H1 (cell line): ENCODE measurements around the gene RALGAPA2. TPM values are rescaled to one million over a fixed set of nuclear protein-coding genes. Genes with fewer than 3 reads are reported as not detected.

Experiments
- CTCF ChIA-PET: fragments of 300-600 bp; sonication (Branson Sonifier 250); formaldehyde crosslinking; loops from one replicate; lab custom pipeline; 2021; ENCODE audit not compliant: partially characterized antibody; lab: Charles Lee
- POLR2A ChIA-PET: fragments of 300-600 bp; sonication (Branson Sonifier 250); formaldehyde crosslinking; loops from one replicate; lab custom pipeline; 2021; ENCODE audit warnings: inconsistent platforms; ENCODE audit not compliant: partially characterized antibody; lab: Charles Lee
- DNase-seq, 2 experiments: peaks; one replicate each; pipeline versions ENCODE4 v3.0.0 to v3.0.0-alpha.2; 2010 to 2022; ENCODE audit warnings: low spot score in 2 of 2, low read depth in 1 of 2, mixed read lengths in 1 of 2
- FAIRE-seq: peaks from 2 replicates; lab custom pipeline; 2011; peaks lifted over from hg19 to GRCh38; lab: Jason Lieb, UNC
- H2AFZ ChIP-seq: 2 replicates; pipeline ENCODE4 v1.8.1; 2012; ENCODE audit warnings: low read length, inconsistent platforms
- H2AK5ac ChIP-seq: 2 replicates; pipeline ENCODE4 v1.6.1; 2013; ENCODE audit warnings: low read depth, low read length
- H2BK120ac ChIP-seq: replicated peaks from 2 replicates; pipeline ENCODE3; 2013; ENCODE audit warnings: low read depth, low read length, inconsistent platforms
- H2BK12ac ChIP-seq: 2 replicates; pipeline ENCODE4 v1.6.1; 2013; ENCODE audit warnings: low read depth, low read length
- H2BK15ac ChIP-seq: 2 replicates; pipeline ENCODE4 v1.6.1; 2013; ENCODE audit warnings: low read length
- H2BK20ac ChIP-seq: 2 replicates; pipeline ENCODE4 v1.6.1; 2013; ENCODE audit warnings: low read length
- H2BK5ac ChIP-seq: 2 replicates; pipeline ENCODE4 v1.6.1; 2013; ENCODE audit warnings: low read depth, low read length
- H3K14ac ChIP-seq: 2 replicates; pipeline ENCODE4 v1.6.1; 2013; ENCODE audit warnings: inconsistent platforms; ENCODE audit not compliant: insufficient read length
- H3K18ac ChIP-seq: 2 replicates; pipeline ENCODE4 v1.6.1; 2013; ENCODE audit warnings: low read length; ENCODE audit errors: extremely low read depth
- H3K23ac ChIP-seq: 2 replicates; pipeline ENCODE4 v1.6.1; 2013; ENCODE audit warnings: inconsistent platforms; ENCODE audit not compliant: insufficient read length
- H3K23me2 ChIP-seq: 2 replicates; pipeline ENCODE4 v1.6.1; 2013; ENCODE audit warnings: low read depth, low read length
- H3K27ac ChIP-seq: 2 replicates; pipeline ENCODE4 v1.6.1; 2011; ENCODE audit warnings: low read depth, low read length, inconsistent platforms
- H3K27me3 ChIP-seq, 4 experiments: replicated peaks in 1 of 4; 1 replicate in 1 of 4; 2 replicates in 3 of 4; pipeline versions ENCODE4 v1.6.1 to v1.8.1; 2011 to 2013; ENCODE audit warnings: low read length in 3 of 4, mild to moderate bottlenecking in 3 of 4, inconsistent platforms in 2 of 4, mixed read lengths in 2 of 4, moderate library complexity in 1 of 4; ENCODE audit not compliant: control insufficient read depth in 3 of 4, insufficient read depth in 3 of 4; ENCODE audit errors: extremely low read depth in 1 of 4
- H3K36me3 ChIP-seq, 4 experiments: 2 replicates each; pipeline versions ENCODE4 v1.6.1 to v1.8.1; 2011 to 2013; ENCODE audit warnings: mild to moderate bottlenecking in 4 of 4, low read length in 3 of 4, moderate library complexity in 2 of 4, control low read depth in 1 of 4, inconsistent platforms in 1 of 4; ENCODE audit not compliant: insufficient read depth in 4 of 4, control insufficient read depth in 2 of 4
- H3K4ac ChIP-seq: replicated peaks from 2 replicates; pipeline ENCODE3; 2013; ENCODE audit warnings: low read length, low read depth, mixed read lengths, inconsistent platforms; ENCODE audit not compliant: insufficient read length
- H3K4me1 ChIP-seq, 4 experiments: replicated peaks in 1 of 4; 1 replicate in 1 of 4; 2 replicates in 3 of 4; pipeline versions ENCODE4 v1.6.1 to v1.8.1; 2011 to 2013; ENCODE audit warnings: low read length in 3 of 4, inconsistent platforms in 2 of 4, mixed read lengths in 1 of 4; ENCODE audit not compliant: insufficient read depth in 4 of 4, control insufficient read depth in 3 of 4
- H3K4me2 ChIP-seq, 2 experiments: 2 replicates each; pipeline versions ENCODE4 v1.6.1 to v1.8.1; 2011 to 2013; ENCODE audit warnings: low read depth in 2 of 2, low read length in 2 of 2, control low read depth in 1 of 2, inconsistent platforms in 1 of 2, mild to moderate bottlenecking in 1 of 2; ENCODE audit not compliant: insufficient read depth in 1 of 2
- H3K4me3 ChIP-seq, 4 experiments: fragments of 200-600, 300-600 bp in 1 of 4; sonication (generic), shearing (Covaris generic), sonication (Bioruptor Twin) in 1 of 4; 2 replicates each; pipeline versions ENCODE4 v1.5.1 to v1.8.1; 2011 to 2016; ENCODE audit warnings: low read length in 4 of 4, low read depth in 3 of 4, control low read depth in 2 of 4, inconsistent platforms in 2 of 4, mild to moderate bottlenecking in 2 of 4, mixed read lengths in 1 of 4, moderate library complexity in 1 of 4; ENCODE audit not compliant: insufficient read depth in 2 of 4; ENCODE audit errors: extremely low read depth in 1 of 4
- H3K56ac ChIP-seq: replicated peaks from 2 replicates; pipeline ENCODE3; 2013; ENCODE audit warnings: low read depth, mild to moderate bottlenecking, mixed read lengths, low read length, inconsistent platforms; ENCODE audit not compliant: insufficient read length
- H3K79me1 ChIP-seq: 2 replicates; pipeline ENCODE4 v1.6.1; 2013; ENCODE audit warnings: low read depth, low read length, control low read depth
- H3K79me2 ChIP-seq, 2 experiments: 2 replicates each; pipeline versions ENCODE4 v1.6.1 to v1.8.1; 2012 to 2013; ENCODE audit warnings: low read length in 2 of 2, mild to moderate bottlenecking in 2 of 2, inconsistent platforms in 1 of 2; ENCODE audit not compliant: insufficient read depth in 2 of 2, control insufficient read depth in 1 of 2
- H3K9ac ChIP-seq, 4 experiments: replicated peaks in 1 of 4; 1 replicate in 1 of 4; 2 replicates in 3 of 4; pipeline versions ENCODE4 v1.6.1 to v1.8.1; 2011 to 2013; ENCODE audit warnings: low read depth in 3 of 4, low read length in 3 of 4, control low read depth in 2 of 4, mild to moderate bottlenecking in 2 of 4, moderate library complexity in 2 of 4, inconsistent platforms in 1 of 4; ENCODE audit errors: extremely low read depth in 1 of 4
- H3K9me3 ChIP-seq, 2 experiments: 2 replicates each; pipeline versions ENCODE4 v1.6.1 to v1.8.1; 2012 to 2013; ENCODE audit warnings: mild to moderate bottlenecking in 2 of 2, moderate library complexity in 2 of 2, control low read depth in 1 of 2, inconsistent platforms in 1 of 2, low read depth in 1 of 2, low read length in 1 of 2, mixed read lengths in 1 of 2; ENCODE audit not compliant: insufficient read depth in 2 of 2
- H4K20me1 ChIP-seq, 2 experiments: replicated peaks in 1 of 2; 2 replicates each; pipeline versions ENCODE3 to v1.8.1; 2011 to 2013; ENCODE audit warnings: inconsistent platforms in 2 of 2, low read length in 2 of 2, mild to moderate bottlenecking in 1 of 2; ENCODE audit not compliant: insufficient read depth in 2 of 2, control insufficient read depth in 1 of 2
- H4K5ac ChIP-seq: 2 replicates; pipeline ENCODE4 v1.6.1; 2013; ENCODE audit warnings: low read length, low read depth, mixed read lengths, inconsistent platforms; ENCODE audit not compliant: insufficient read length
- H4K8ac ChIP-seq: 2 replicates; pipeline ENCODE4 v1.8.0; 2013; ENCODE audit warnings: mild to moderate bottlenecking, moderate library complexity, low read length, inconsistent platforms; ENCODE audit not compliant: insufficient read depth; ENCODE audit errors: extremely low read depth
- H4K91ac ChIP-seq: replicated peaks from 2 replicates; pipeline ENCODE3; 2013; ENCODE audit warnings: low read length, mixed read lengths, inconsistent platforms; ENCODE audit not compliant: insufficient read length
- BCL11A ChIP-seq, 2 experiments: IDR thresholded peaks; one replicate each; pipeline ENCODE4 v1.6.1; 2011; ENCODE audit warnings: low read depth in 2 of 2, low read length in 2 of 2, mild to moderate bottlenecking in 2 of 2
- CBX8 ChIP-seq: fragments of 300-800, 300-1000 bp; sonication (generic); IDR thresholded peaks from 2 replicates; pipeline ENCODE4 v1.7.1; 2016; ENCODE audit warnings: low read depth, low read length, borderline replicate concordance
- KDM4A ChIP-seq: IDR thresholded peaks from one replicate; pipeline ENCODE4 v1.7.1; 2012; ENCODE audit warnings: low read depth, mild to moderate bottlenecking, moderate library complexity, low read length, inconsistent platforms; ENCODE audit not compliant: severe bottlenecking
- SIN3A ChIP-seq, 2 experiments: IDR thresholded peaks in 1 of 2; conservative IDR thresholded peaks in 1 of 2; 2 replicates each; pipeline ENCODE4 v1.6.1; 2011 to 2012; ENCODE audit warnings: low read length in 2 of 2, improper control_type of control experiment in 1 of 2, low read depth in 1 of 2, mild to moderate bottlenecking in 1 of 2
- TBP ChIP-seq: IDR thresholded peaks from 2 replicates; pipeline ENCODE4 v1.6.1; 2011; ENCODE audit warnings: low read depth, low read length, improper control_type of control experiment
- WGBS, 2 experiments: shearing (Covaris generic) in 1 of 2; methylation state at CpG; one replicate each; pipeline versions ENCODE4 v1.1.6 to v1.1.7; 2013 to 2015; ENCODE audit warnings: low lambda C conversion rate in 2 of 2, mixed read lengths in 2 of 2, inconsistent platforms in 1 of 2, low coverage in 1 of 2, missing lambda C conversion rate in 1 of 2; ENCODE audit not compliant: insufficient replicate concordance in 2 of 2, insufficient coverage in 1 of 2, insufficient read length in 1 of 2; ENCODE audit errors: extremely low coverage in 1 of 2, missing lambda C conversion rate in 1 of 2; 5-methylcytosine and 5-hydroxymethylcytosine counted together
- polyA plus RNA-seq, 7 experiments: library from polyadenylated mRNA; depleted of rRNA in 3 of 7; stranded (reverse) in 5 of 7; unstranded in 2 of 7; fragments of >200 nt in 5 of 7; fragments of 200-250 nt in 2 of 7; gene quantifications; 1 replicate in 5 of 7; 2 replicates in 1 of 7; 4 replicates in 1 of 7; pipeline versions ENCODE4 v1.2.1 to v1.2.3, GENCODE V29; 2011 to 2013; ENCODE audit warnings: missing spikeins in 2 of 7, mixed read lengths in 2 of 7
- total RNA-seq: library from RNA; stranded (reverse); fragmentation: NEBNext Ultra II Directional; extraction: Animal tissue kit (Norgen Biotek cat#: 25700); gene quantifications from 2 replicates; pipeline ENCODE4 v1.2.1, GENCODE V29; 2021

RALGAPA2 gene
- total and polyA plus RNA-seq, 2 of the 8 experiments (the other 6 are each of a cell fraction or from before 2014, with no cell fraction given) = 5.1 to 25.5 TPM

DNA sequence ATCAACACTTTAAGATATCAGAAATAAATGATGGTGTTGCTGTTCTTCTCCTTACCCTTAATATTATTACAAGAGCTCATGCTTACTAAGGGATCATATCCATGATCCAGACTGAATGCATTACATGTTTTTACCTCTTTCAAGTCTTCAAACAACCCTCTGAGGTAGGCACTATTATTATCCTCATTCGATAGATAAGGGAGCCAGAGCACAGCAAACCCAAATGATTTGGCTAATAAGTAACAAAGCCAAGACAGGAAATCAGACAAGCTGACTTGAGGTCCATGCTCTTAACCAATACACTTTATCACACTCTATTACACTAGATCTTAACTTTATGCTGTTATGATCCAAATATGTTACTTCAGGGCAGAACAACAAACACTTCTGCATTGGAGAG lies 145.9 kb downstream of the RALGAPA2 start:
- no peak overlapping the region for H3K4ac ChIP-seq
- no peaks in the 10 kb centered on the region for H4K20me1 ChIP-seq
- H3K27ac ChIP-seq = no peak overlapping the region
- no peak overlapping the region for H3K18ac ChIP-seq
- no peak overlapping the region for H2BK12ac ChIP-seq
- no peak overlapping the region for H4K8ac ChIP-seq
- peaks cover 0 to 2% (median 0%) of the 10 kb centered on the region in 4 experiments; a peak in 1 of 8 replicates for H3K36me3 ChIP-seq
- H3K23me2 ChIP-seq = no peaks in the 10 kb centered on the region; the same call in 1 of the 2 replicates
- H3K56ac ChIP-seq = no peak overlapping the region
- no peak overlapping the region for H4K91ac ChIP-seq
- H3K9me3 ChIP-seq = no peaks in the 10 kb centered on the region
- H3K4me2 ChIP-seq = no peak overlapping the region
- no peak overlapping the region for H2BK5ac ChIP-seq
- H2AFZ ChIP-seq = no peak overlapping the region
- no peak overlapping the region for H3K23ac ChIP-seq
- no peak overlapping the region for H4K5ac ChIP-seq
- CTCF ChIA-PET = interaction anchor here (0.8 to 2.7 kb wide), 7 partner anchors 27 to 329 kb away, joined by 3 to 8 read pairs (median 4); no protein-coding TSS in a partner anchor
- no peak overlapping the region for H2BK20ac ChIP-seq
- 100% methylated on average over 1 of the region's 1 CpG; no CpG with 5 or more reads in 1 of the 2 experiments for WGBS, 2 experiments
- H3K4me1 ChIP-seq = peaks cover 0 to 3% (median under 1%) of the 10 kb centered on the region in 4 experiments; a peak in 2 of 7 replicates
- FAIRE-seq (no peak), DNase-seq (no peak)
- H3K27me3 ChIP-seq = no peaks in the 10 kb centered on the region
- no peak for TF ChIP-seq TBP
- no peak for TF ChIP-seq CBX8
- no peak for TF ChIP-seq BCL11A (IDR thresholded peaks at IDR 0.05; ENCODE audit: low read depth in 2 of 2, low read length in 2 of 2)
- TF ChIP-seq KDM4A = no peak
- no peak for TF ChIP-seq SIN3A (conservative IDR thresholded peaks at IDR 0.05 in 1 of 2, IDR thresholded peaks at IDR 0.05 in 1 of 2; ENCODE audit: low read depth in 1 of 2, low read length in 2 of 2)
- H2AK5ac ChIP-seq = no peak overlapping the region
- no peaks in the 10 kb centered on the region for H3K79me2 ChIP-seq
- no peak overlapping the region for H3K9ac ChIP-seq
- H3K14ac ChIP-seq = no peak overlapping the region
- POLR2A ChIA-PET = no interaction called here
- no peak overlapping the region for H2BK120ac ChIP-seq
- no peak overlapping the region for H2BK15ac ChIP-seq
- H3K79me1 ChIP-seq = no peaks in the 10 kb centered on the region
- H3K4me3 ChIP-seq = no peak overlapping the region
